Stimulated activated CD4-positive, alpha-beta T cell treated with anti-CD3 and anti-CD28 coated beads, Interleukin-1b, Interleukin-23, amount 100 ng/mL, for 24 hours (primary cell): ENCODE data around the gene WNT5B.
A peak's percentile ranks its signal among the peaks of the same experiment; 100 is the strongest.
"Not testable (repeated sequence)": the region's sequence is repeated elsewhere in the genome, so short reads cannot be mapped to it uniquely, and the experiment has no call there.

Source experiments
- DNase-seq, 4 experiments: peaks; one replicate each; pipeline ENCODE4 v3.0.0-alpha.2; 2020; ENCODE audit warnings: low read depth in 4 of 4, low spot score in 1 of 4

The WNT5B gene

DNA sequence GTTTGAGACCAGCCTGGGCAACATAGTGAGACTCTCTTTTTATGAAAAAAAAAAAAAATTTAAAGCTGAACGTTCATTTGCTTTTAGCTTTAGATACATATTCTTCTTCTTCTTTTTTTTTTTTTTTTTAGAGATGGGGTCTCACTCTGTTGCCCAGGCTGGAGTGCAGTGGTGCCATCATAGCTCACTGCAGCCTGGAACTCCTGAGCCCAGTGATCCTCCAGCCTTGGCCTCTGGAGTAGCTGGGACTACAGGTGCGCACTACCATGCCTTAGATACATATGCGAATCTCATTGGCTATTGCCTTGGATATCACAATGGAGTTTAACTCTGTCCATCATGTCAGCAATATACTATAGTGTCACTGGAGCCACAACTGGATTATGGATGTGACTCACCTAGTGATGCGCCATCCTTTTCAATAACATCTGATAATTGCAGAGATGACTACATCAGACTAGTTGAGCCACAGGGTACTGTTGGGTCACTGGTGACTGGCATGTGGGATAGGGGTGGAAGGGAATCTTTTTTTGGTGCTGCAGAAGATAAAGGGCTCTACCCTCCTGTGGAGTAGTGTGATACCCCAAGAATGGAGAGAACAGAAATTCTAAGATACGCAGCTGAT is 59.2 kb downstream of the WNT5B start:
- no peak for DNase-seq

DNA sequence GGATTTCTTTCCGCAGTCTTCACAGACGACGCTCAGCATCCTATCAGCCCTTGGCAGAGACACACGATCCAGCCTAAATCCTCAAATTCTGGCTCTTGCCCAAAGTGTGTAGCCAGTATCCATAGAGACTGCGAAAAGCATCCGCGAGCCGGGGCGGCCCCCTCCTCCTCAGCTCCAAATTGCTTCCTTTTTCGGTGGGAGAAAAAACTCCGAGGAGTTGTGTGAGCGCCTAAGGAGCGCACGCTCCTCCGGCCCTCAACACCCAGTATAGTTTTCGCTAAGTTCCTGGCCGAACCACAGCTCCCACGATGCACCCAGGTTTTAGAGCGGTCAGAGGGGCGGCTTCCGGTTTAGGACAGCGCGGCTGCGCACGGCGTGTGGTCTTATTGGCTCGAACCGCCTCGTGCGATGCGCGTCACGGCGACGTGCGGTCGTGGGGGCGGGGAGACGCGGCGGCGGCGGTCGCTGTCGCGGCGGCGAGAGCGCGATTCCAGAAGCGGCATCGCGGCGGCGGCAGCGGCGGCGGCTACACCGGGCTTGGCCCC is 61.6 kb downstream of the WNT5B start, which contains the start of gene ADIPOR2:
ADIPOR2 (plus strand) TSS at position 493 of the 545 bp plus-strand sequence. CDS start 63,274 bp downstream, outside the sequence.
- DNase-seq: peak; percentile 87 to 92 (median 90)

DNA sequence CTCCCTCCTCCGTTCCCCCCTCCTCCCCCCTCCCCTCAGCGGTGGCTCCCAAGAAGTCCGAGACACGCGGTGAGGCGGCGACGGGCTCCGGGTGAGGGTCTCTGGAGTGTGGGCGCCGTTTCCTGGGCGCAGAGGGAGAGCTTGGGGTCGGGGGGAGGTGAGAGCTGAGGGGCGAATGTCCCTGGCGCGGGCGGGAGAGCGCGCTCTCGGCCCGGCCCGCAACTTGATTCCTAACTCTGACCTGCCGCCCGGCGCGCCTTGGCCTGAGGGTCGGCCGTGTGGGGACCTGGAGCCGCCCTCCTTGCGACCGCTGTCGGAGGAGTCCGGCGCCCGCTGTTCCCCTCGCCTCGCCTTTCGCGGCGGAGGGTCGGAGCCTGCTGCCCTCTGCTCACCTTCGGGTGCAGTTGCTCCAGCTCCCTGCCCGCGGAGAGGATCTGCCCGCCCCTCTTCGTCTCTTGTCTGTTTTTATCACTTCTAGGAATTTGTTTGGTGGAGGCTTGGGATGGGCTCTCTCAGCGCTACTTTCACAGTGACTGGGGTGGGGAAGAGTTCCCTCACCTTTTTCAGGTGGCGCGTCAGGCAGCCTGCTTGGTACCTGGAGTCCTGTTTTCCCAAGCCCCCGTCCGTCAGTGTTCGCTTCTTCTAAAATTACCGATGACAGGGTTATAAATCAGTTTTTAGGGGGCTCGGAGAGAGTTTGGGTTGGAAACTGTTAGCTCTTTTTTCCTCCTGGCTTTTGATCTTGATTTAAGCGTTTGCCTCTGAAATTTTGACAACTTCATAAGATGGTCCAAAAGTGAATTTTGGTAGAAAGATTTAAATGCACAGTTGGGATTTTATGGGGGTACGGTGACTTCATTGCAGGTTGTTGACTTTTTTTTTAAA is 62.3 kb downstream of the WNT5B start:
- DNase-seq: peak in 2 of 4 experiments; percentile 10 to 25

DNA sequence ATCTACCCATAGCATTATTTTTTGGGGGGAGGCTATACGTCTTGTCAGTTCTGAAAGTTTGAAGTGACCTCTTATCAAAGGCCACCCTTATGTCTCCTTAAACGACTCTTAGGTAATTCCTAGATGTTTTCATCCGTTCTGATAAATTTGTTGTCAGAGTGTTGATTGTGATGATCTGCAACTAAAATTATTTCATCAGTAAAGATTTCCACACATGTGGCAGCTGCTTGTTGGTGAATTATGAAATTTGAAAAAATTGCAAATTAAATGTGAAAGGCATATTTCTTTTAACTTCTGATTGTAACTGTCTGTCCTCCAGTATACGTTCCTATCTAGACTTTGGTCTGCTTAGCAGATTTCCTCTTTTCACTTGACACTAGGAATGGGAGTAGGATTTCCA is 63.2 kb downstream of the WNT5B start:
- DNase-seq: no peak

DNA sequence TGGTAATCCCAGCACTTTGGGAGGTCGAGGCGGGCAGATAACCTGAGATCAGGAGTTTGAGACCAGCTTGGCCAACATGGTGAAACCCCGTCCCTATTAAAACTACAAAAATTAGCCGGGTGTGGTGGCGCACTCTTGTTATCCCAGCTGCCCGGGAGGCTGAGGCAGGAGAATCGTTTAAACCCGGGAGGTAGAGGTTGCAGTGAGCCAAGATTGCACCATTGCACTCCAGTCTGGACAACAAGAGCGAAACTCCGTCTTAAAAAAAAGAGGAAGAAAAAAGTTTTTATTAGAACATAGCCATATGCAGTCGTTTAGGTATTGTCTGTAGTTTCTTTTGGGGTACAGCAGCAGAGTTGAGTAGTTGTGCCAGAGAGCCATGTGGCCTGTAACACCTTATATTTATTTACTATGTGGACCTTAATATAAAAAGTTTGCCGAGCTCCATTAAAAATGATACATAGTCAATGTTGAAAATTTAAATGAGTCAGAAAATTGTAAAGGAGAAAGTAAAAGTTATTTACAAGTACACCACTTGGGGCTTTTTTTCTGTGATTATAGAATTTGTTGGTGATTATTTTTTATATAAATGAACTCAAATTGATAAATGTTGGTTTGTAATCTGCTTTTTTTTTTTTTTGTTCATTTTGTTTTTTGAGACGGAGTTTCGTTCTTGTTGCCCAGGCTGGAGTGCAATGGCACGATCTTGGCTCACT is 64.0 kb downstream of the WNT5B start:
- no peak for DNase-seq

DNA sequence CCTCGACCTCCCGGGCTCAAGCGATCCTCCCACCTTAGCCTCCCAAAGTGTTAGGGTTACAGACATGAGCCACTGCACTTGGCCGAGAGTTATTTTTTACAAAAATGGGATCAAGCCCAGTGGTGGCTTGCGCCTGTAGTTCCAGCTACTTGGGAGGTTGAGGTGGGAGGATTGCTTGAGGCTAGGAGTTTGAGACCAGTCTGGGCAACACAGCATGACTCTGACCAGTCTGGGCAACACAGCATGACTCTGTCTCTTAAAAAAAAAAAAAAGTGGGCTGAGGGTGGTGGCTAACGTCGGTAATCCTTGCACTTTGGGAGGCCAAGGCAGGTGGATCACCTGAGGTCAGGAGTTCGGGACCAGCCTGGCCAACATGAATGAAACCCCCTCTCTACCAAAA is 66.1 kb downstream of the WNT5B start:
- not testable (repeated sequence) for DNase-seq

DNA sequence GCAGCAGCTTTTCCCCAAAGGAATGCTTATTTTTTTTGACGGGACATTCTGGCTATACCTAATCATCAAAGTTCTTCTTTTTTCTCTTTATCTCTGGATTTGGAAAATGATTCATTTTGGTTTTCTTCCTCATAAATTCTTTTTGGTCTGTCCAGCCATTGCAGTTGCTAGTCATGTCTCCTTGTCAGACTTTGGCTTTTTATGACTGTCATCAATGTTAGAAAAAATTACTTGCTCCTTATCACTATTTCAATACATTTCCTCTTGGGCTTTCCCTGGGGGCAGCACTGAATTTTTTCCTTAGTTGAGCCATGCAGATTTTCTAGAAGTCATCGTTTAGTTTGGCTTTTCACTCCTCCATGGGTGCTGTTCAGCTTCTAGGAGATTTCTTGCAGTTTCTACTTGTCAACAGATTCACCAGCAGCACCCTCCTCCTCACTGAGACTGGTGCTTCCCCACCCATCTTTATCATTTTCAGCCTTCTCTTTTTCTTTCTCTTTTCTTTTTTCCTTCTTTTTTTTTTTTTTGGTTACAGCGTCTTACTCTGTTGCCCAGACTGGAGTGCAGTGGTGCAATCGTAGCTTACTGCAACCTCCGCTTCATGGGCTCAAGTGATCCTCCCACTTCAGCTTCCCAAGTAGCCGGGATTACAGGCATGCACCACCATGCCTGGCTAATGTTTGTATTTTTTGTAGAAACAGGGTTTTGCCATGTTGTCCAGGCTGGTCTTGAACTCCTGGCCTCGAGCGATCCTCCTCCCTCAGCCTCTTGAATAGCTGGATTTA is 67.0 kb downstream of the WNT5B start:
- no peak for DNase-seq

DNA sequence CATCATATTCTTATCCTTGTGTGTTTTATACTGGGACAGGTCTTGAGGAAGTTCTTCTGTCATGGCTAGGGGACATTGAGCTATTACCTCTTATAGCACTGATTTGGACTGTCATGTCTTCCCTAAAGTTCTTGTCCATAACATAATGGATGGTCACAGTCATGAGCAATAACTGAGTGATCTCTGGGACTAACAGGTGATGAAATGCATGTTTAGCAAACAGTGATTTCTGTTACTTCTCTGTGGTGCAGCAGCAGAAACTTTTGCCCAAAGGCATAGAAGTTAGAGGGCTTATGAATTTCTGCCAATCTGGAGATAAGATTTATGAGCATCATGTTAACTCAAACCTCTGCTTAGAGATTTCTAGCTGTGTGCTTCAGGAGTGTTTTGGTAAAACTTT is 67.8 kb downstream of the WNT5B start:
- no peak for DNase-seq
